Neuronal stem cell (in vitro differentiated cells): ENCODE measurements around the gene SORCS2.

ENCODE experiments used
- DNase-seq: peaks from one replicate; pipeline ENCODE4 v3.0.0-alpha.2; 2013; ENCODE audit warnings: low spot score
- H2AFZ ChIP-seq: one replicate; pipeline ENCODE4 v1.6.1; 2013; ENCODE audit warnings: mild to moderate bottlenecking, low read length, inconsistent platforms
- H2AK5ac ChIP-seq: 2 replicates; pipeline ENCODE4 v1.6.1; 2013; ENCODE audit warnings: low read depth, mild to moderate bottlenecking, inconsistent platforms, low read length, moderate library complexity, mixed read lengths
- H2BK120ac ChIP-seq: 2 replicates; pipeline ENCODE4 v1.6.1; 2013; ENCODE audit warnings: low read depth, mild to moderate bottlenecking, inconsistent platforms, low read length, moderate library complexity, mixed read lengths
- H2BK12ac ChIP-seq: one replicate; pipeline ENCODE4 v1.6.1; 2013; ENCODE audit warnings: low read length, inconsistent platforms
- H2BK15ac ChIP-seq: 2 replicates; pipeline ENCODE4 v1.6.1; 2013; ENCODE audit warnings: mild to moderate bottlenecking, low read length, inconsistent platforms, mixed read lengths
- H2BK5ac ChIP-seq: one replicate; pipeline ENCODE4 v1.6.1; 2013; ENCODE audit warnings: inconsistent platforms, mild to moderate bottlenecking, low read length, moderate library complexity
- H3K14ac ChIP-seq: one replicate; pipeline ENCODE4 v1.6.1; 2013; ENCODE audit warnings: low read length, inconsistent platforms
- H3K18ac ChIP-seq: 2 replicates; pipeline ENCODE4 v1.6.1; 2013; ENCODE audit warnings: low read length, inconsistent platforms
- H3K23ac ChIP-seq: 2 replicates; pipeline ENCODE4 v1.6.1; 2013; ENCODE audit warnings: low read depth, mild to moderate bottlenecking, mixed read lengths, low read length, inconsistent platforms; ENCODE audit not compliant: poor library complexity
- H3K27ac ChIP-seq: replicated peaks from 3 replicates; pipeline ENCODE4 v1.5.1; 2013; ENCODE audit warnings: low read length, inconsistent platforms
- H3K27me3 ChIP-seq, 3 experiments: 2 replicates each; pipeline ENCODE4 v1.6.1; 2013; ENCODE audit warnings: low read length in 3 of 3, mild to moderate bottlenecking in 2 of 3, inconsistent platforms in 1 of 3, low read depth in 1 of 3, mixed read lengths in 1 of 3, moderate library complexity in 1 of 3; ENCODE audit not compliant: control insufficient read depth in 3 of 3, insufficient read depth in 3 of 3
- H3K36me3 ChIP-seq, 2 donors: replicated peaks in 1 of 2; 2 replicates each; pipeline ENCODE4 v1.6.1; 2013; ENCODE audit warnings: low read length in 2 of 2; ENCODE audit not compliant: control insufficient read depth in 2 of 2, insufficient read depth in 2 of 2
- H3K4ac ChIP-seq: 2 replicates; pipeline ENCODE4 v1.6.1; 2013; ENCODE audit warnings: inconsistent platforms, mild to moderate bottlenecking, low read length, moderate library complexity
- H3K4me1 ChIP-seq, 2 donors: 1 replicate in 1 of 2; 2 replicates in 1 of 2; pipeline ENCODE4 v1.6.1; 2013; ENCODE audit warnings: low read length in 2 of 2, low read depth in 1 of 2; ENCODE audit not compliant: control insufficient read depth in 2 of 2, insufficient read depth in 1 of 2
- H3K4me2 ChIP-seq: one replicate; pipeline ENCODE4 v1.6.1; 2013; ENCODE audit warnings: mild to moderate bottlenecking, low read length, inconsistent platforms; ENCODE audit not compliant: insufficient read depth, poor library complexity, severe bottlenecking
- H3K4me3 ChIP-seq, 2 donors: 2 replicates each; pipeline ENCODE4 v1.5.1; 2013; ENCODE audit warnings: low read length in 2 of 2, mild to moderate bottlenecking in 2 of 2, inconsistent platforms in 1 of 2, moderate library complexity in 1 of 2
- H3K79me1 ChIP-seq: one replicate; pipeline ENCODE4 v1.6.1; 2013; ENCODE audit warnings: low read depth, mild to moderate bottlenecking, inconsistent platforms, low read length, moderate library complexity
- H3K9ac ChIP-seq: one replicate; pipeline ENCODE4 v1.6.1; 2013; ENCODE audit warnings: mild to moderate bottlenecking, low read depth, low read length, inconsistent platforms; ENCODE audit not compliant: poor library complexity
- H3K9me3 ChIP-seq, 2 donors: replicated peaks in 1 of 2; 2 replicates each; pipeline versions ENCODE3 to v1.6.1; 2013; ENCODE audit warnings: low read length in 2 of 2, mild to moderate bottlenecking in 2 of 2, inconsistent platforms in 1 of 2, low read depth in 1 of 2, mixed read lengths in 1 of 2, moderate library complexity in 1 of 2; ENCODE audit not compliant: control insufficient read depth in 2 of 2, insufficient read depth in 1 of 2
- H4K8ac ChIP-seq: one replicate; pipeline ENCODE4 v1.6.1; 2013; ENCODE audit warnings: low read depth, mild to moderate bottlenecking, inconsistent platforms, low read length, moderate library complexity
- H4K91ac ChIP-seq: one replicate; pipeline ENCODE4 v1.6.1; 2013; ENCODE audit warnings: low read length, low read depth, mild to moderate bottlenecking, inconsistent platforms; ENCODE audit not compliant: poor library complexity
- WGBS, 2 donors: extraction: QIAGEN DNeasy Blood & Tissue Kit; methylation state at CpG; one replicate each; pipeline ENCODE4 v1.1.7; 2013; ENCODE audit warnings: missing lambda C conversion rate in 2 of 2, mixed read lengths in 1 of 2; ENCODE audit not compliant: insufficient read length in 2 of 2, insufficient replicate concordance in 1 of 2; ENCODE audit errors: extremely low coverage in 2 of 2; 5-methylcytosine and 5-hydroxymethylcytosine counted together

SORCS2 gene

DNA sequence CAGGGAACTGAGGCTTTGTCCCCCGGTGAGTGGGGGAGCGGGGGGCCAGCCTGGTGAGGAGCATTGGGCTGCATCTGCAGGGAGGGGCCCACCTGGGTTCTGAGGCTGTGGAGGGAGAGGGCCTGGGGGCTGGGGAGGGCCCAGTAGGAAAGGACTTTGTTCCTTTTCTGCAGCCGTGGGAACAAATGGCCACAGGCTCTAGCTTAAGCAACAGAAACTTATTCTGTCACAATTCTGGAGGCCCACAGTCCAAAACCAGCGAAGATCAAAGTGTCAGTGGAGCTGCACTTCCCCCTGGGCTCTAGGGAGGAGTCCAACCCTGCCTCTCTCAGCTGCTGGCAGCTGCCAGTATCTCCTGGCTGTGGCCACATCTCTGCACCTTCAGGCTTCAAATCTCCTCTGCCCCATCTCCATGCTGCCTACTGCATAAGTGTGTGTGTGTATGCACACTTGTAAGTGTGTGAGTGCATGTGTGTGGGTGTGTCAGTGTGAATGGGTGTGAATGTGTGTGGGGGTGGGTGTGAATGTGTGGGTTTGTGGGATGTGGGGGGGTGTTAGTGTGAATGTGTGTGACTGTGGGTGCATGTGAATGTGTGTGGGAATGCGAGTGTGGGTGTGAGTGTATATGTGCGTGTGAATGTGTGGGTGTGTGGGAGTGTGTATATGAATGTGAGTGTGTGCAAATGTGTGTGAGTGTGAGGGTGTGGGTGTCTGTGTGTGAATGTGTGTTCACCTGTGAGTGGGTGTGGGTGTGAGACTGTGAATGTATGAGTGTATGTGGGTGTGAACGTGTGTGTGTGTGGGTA, 446.8 kb downstream of the SORCS2 start:
- Histone ChIP-seq H3K79me1 (no peaks in the 10 kb centered on the region), H2AK5ac (peak overlapping the region; percentile 21), H3K14ac (no peak overlapping the region), H3K4me2 (no peak overlapping the region), H3K4ac (no peak overlapping the region), H3K23ac (peak overlapping the region; percentile 5), H2BK120ac (peak overlapping the region; percentile 36), H3K9me3 (peaks cover 0 to 7% of the 10 kb centered on the region in 2 donors), H3K18ac (no peak overlapping the region), H3K9ac (no peak overlapping the region), H4K8ac (peak overlapping the region; percentile 70), H3K27me3 (peaks cover 0 to 4% (median 4%) of the 10 kb centered on the region in 3 experiments), H2BK12ac (no peak overlapping the region), H3K4me1 (peaks cover 0 to 2% of the 10 kb centered on the region in 2 donors), H3K36me3 (no peaks in the 10 kb centered on the region), H2BK15ac (no peak overlapping the region), H4K91ac (no peak overlapping the region), H2AFZ (no peak overlapping the region), H3K27ac (no peak overlapping the region), H3K4me3 (peak overlapping the region in 1 of 2 donors; percentile 45), H2BK5ac (no peak overlapping the region)
- DNase-seq: no peak
- 100% methylated on average over 2 to 3 of the region's 7 CpGs for WGBS, 2 donors

DNA sequence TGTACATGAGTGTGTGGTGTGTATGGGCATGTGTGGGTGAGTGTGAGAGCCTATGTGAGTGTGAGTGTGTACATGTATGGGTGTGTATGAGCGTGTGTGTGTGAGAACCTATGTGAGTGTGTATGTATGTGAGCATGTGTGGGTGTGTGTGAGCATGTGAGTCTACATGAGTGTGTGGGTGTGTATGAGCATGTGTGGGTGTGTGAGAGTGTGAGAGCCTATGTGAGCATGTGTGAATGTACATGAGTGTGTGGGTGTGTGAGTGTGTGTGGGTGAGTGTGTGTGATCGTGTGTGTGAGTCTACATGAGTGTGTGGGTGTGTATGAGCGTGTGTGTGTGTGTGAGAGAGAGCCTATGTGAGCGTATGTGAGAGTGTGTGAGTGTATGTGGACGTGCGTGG, 447.8 kb downstream of the SORCS2 start:
- Histone ChIP-seq H2BK120ac (no peak overlapping the region), H3K4me3 (peak overlapping the region in 1 of 2 donors; percentile 36), H4K91ac (no peak overlapping the region), H3K79me1 (no peaks in the 10 kb centered on the region), H3K4ac (no peak overlapping the region), H3K27me3 (peaks cover 0 to 4% (median 0%) of the 10 kb centered on the region in 3 experiments), H3K27ac (no peak overlapping the region), H3K36me3 (no peaks in the 10 kb centered on the region), H3K14ac (no peak overlapping the region), H3K9ac (no peak overlapping the region), H3K18ac (no peak overlapping the region), H3K9me3 (peaks cover 0 to 15% of the 10 kb centered on the region in 2 donors), H2BK15ac (no peak overlapping the region), H2AFZ (no peak overlapping the region), H3K4me2 (no peak overlapping the region), H2BK5ac (no peak overlapping the region), H4K8ac (no peak overlapping the region), H3K4me1 (no peaks in the 10 kb centered on the region), H3K23ac (no peak overlapping the region), H2AK5ac (no peak overlapping the region), H2BK12ac (no peak overlapping the region)
- WGBS, 2 donors: 100% methylated on average over 5 of the region's 6 CpGs; no CpG with 5 or more reads in 1 of the 2 donors
- no peak for DNase-seq

DNA sequence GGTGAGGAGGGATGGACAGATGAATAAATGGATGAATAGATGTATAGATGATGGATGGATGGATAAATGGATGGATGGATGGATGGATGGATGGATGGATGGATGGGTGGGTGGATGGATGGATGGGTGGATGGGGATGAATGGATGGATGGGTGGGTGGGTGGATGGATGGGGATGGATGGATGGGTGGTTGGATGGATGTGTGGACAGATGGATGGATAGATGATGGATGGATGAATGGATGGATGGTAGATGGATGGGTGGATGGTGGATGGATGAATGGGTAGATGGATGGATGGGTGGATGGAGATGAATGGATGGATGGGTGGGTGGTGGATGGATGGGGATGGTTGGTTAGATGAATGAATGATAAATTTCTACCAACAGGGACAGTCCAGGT, 449.4 kb downstream of the SORCS2 start:
- Histone ChIP-seq H3K9ac (no peak overlapping the region), H2AK5ac (no peak overlapping the region), H3K14ac (no peak overlapping the region), H4K91ac (no peak overlapping the region), H2BK15ac (no peak overlapping the region), H3K36me3 (no peaks in the 10 kb centered on the region), H3K9me3 (peaks cover 0 to 17% of the 10 kb centered on the region in 2 donors), H3K4ac (no peak overlapping the region), H2AFZ (no peak overlapping the region), H2BK12ac (no peak overlapping the region), H4K8ac (no peak overlapping the region), H3K23ac (no peak overlapping the region), H2BK120ac (no peak overlapping the region), H3K18ac (no peak overlapping the region), H3K27ac (no peak overlapping the region), H3K4me3 (no peak overlapping the region), H3K79me1 (no peaks in the 10 kb centered on the region), H3K27me3 (peaks cover 0 to 4% (median 0%) of the 10 kb centered on the region in 3 experiments), H2BK5ac (no peak overlapping the region), H3K4me2 (no peak overlapping the region), H3K4me1 (no peaks in the 10 kb centered on the region)
- DNase-seq: no peak

- Histone ChIP-seq H2BK12ac (no peak overlapping the region), H4K91ac (no peak overlapping the region), H3K4me3 (no peak overlapping the region), H3K36me3 (no peaks in the 10 kb centered on the region), H3K9ac (no peak overlapping the region), H3K4me2 (no peak overlapping the region), H3K18ac (peak overlapping the region; percentile 25), H2BK5ac (no peak overlapping the region), H2AK5ac (no peak overlapping the region), H3K9me3 (peaks cover 0 to 17% of the 10 kb centered on the region in 2 donors), H3K79me1 (no peaks in the 10 kb centered on the region), H3K27ac (no peak overlapping the region), H3K14ac (no peak overlapping the region), H2BK15ac (no peak overlapping the region), H3K23ac (no peak overlapping the region), H2BK120ac (no peak overlapping the region), H4K8ac (no peak overlapping the region), H3K4ac (no peak overlapping the region), H3K4me1 (no peaks in the 10 kb centered on the region), H2AFZ (no peak overlapping the region), H3K27me3 (peaks cover 0 to 4% (median 0%) of the 10 kb centered on the region in 3 experiments)
- no CpG with 5 or more reads among the region's 9 CpGs for WGBS, 2 donors
- DNase-seq: no peak
Observed at GRCh38 chr4:7642741-7643458, 450.6 kb downstream of the SORCS2 start.
